Forelimb muscle (tissue), 1 donor: ENCODE results near the gene CFAP65. TPM values are rescaled to one million over a fixed set of nuclear protein-coding genes. Genes with fewer than 3 reads are reported as not detected.

Experiments used
- DNase-seq: peaks from one replicate; pipeline ENCODE4 v3.0.0-alpha.2; 2013; ENCODE audit warnings: low read depth
- polyA plus RNA-seq: library from polyadenylated mRNA; unstranded; fragments of 120-200 nt; gene quantifications from one replicate; pipeline ENCODE4 v1.2.1, GENCODE V29; 2013; ENCODE audit not compliant: insufficient read length

CFAP65 gene
- polyA plus RNA-seq, 1 donor, result not detected

DNA sequence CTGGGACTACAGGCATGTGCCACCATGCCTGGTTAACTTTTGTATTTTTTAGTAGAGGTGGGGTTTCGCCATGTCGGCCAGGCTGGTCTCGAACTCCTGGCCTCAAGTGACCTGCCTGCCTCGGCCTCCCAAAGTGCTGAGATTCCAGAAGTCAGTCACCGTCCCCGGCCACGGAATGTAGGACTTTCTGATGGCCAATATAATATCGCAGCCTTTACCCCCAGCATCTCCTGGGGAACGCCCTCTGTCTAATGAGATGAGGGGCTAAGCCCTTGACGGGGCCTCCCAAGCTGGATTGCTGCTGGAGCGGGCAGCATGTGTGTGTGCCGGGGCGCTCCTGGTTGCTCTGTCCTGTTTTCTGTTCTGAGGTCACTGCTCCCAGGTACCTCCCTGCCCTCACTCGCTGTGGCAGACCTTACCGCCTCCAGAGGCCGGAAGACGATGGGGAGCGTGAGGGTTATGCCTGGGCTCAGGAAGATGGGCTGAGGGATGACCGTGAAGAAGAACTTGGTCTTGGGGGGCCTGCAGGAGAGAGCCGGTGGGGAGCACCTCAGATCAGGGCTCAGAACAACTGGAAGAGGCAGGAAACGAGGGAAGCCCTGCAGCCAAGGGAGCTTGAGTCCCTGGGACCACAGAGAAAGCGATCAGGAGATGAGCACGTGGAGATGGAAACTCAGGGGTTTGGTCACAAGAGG lies 9.1 kb downstream of the CFAP65 start:
- DNase-seq, result no peak

DNA sequence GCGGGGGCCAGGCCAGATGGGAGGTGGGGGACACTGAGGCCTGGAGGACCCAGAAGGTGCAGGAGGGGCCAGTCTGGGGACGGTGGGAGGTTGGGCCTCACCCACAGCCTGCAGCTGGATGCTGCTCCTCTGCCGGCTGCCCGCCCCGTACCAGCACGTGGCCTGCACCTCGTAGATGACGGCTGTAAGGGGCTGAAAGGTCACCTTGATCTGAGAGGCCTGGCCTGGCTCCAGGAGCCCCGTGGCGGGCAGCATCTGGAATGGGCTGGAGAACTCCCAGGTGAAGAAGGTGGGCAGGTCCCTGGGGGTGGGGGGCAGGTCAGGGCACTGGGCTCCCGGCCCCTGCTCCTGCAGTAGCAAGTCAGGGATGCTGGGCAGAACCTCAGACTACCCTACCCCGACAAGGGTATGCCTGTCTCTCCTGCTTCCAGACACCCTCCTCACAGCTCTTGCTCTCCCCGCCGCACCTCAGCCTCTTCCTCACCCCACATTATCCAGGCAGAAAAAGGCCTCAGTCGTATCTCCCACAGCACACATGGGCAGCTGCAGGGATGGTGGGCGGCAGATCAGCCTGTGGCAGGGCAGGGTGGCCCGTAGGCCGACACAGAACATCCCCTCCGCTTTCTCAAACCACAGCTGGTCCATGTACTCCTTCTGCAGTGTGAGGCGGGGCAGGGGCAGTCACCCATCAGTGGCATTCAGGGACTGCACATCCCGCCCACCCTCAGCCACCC lies 10.1 kb downstream of the CFAP65 start:
- DNase-seq, result no peak

DNA sequence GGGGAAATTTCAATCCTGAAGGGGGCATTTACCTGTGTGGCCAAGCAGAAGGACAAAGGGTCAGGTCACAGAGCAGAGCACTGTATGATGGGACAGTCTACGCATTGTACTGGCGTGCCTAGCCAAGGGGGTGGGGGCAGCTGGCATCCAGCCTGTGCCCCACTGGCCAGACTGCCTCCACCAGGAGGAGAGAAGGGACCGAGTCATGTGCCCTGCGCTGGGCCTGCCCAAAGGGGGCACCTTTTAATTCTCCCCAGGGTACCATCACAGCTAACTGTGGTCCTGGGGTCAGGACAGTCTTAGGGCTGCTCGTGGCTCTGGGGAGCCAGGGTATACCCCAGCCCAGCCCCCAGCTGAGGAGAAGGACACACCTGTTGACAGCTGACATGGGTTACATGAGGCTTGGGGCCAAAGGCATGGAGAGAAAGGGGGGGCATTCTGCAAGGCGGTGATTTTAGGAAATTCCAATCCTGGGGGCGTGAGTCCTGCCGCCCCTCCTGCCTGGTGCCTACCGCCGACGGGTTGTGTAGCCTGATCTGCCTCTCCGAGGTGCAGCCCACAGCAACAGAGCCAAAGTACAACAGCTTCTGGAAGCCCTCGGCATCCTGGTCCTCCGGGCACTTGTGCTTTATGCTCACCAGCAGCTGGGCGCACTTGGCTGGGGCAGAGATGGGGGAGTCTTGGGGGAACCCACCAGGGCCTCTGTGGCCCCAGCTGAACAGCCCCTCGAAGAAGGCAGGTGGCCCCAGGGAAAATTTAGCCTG lies 11.0 kb downstream of the CFAP65 start:
- DNase-seq, result no peak

DNA sequence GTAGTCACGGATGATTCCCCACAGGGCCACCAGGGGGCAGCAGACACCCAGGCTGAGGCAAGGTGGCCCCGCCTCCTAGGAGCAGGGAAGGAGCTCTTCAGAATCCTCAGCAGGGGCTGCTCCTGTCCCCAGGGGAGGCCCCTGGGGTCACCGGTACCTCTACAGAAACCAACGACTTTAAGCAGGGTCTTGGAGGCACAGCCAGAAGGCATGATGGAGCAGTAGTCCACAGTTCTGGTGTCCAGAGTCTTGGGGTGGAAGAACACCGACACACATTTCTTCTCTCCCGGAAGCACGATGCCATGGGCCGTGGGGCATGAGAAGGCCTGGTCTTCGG lies 11.5 kb downstream of the CFAP65 start:
- peak; percentile 8 for DNase-seq

DNA sequence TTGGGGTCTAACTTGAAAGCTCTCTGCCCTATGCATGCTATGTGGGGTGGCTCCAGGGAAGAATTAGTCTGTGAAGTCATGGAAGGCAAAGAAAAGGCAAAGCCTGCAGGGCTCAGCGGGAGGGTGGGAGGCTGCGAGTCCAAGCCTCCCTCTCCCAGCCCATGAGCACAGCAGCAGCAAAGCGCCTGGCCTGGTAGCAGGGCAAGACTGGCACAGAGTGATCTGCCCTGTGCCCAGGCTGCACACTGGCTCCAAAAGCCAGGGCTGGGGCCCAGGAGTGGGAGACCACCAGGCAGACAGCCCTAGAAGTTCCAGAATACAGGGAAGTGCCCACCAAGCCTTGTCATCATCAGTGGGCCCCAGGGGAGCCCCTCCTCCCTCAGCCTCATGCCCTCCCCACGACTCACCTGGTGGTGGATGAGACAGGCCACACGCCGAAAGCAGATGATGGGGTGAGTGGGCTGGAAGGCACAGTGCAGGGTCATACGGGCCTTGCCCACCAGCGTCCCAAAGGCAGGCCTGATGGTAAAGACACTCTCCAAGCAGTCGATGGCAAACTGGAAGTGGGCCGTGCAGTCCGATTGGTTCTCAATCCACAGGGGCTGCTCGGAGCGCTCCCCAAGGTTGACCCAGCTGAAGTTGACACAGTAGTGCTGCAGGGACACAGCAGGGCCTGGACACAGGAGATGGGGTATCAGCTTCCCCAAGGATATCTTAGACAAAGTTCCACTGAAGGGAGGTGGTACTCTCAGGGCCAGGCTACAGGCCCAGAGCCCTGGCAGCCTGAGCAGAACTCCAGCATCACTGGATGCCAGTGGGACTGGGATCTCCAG lies 12.1 kb downstream of the CFAP65 start:
- DNase-seq, result no peak

DNA sequence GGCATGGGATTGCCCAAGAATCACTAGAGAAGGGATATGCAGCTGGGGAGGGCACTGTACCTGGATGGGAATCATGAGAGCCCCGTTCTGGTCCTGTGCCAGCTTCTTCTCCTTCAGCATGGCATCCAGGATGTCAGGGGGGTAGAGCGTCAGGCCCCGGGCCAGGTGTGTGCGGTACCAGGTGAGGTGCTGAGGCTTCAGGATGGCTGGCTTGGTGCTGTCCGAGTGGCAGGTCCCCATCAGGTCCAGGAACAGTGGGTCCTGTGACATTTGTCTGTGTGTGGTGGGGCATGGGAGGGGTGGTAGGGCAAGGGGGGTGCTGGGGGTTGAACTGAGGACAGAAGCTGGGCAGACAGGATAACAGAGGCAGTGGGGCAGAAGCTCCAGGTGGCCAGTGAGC lies 13.2 kb downstream of the CFAP65 start:
- no peak for DNase-seq

DNA sequence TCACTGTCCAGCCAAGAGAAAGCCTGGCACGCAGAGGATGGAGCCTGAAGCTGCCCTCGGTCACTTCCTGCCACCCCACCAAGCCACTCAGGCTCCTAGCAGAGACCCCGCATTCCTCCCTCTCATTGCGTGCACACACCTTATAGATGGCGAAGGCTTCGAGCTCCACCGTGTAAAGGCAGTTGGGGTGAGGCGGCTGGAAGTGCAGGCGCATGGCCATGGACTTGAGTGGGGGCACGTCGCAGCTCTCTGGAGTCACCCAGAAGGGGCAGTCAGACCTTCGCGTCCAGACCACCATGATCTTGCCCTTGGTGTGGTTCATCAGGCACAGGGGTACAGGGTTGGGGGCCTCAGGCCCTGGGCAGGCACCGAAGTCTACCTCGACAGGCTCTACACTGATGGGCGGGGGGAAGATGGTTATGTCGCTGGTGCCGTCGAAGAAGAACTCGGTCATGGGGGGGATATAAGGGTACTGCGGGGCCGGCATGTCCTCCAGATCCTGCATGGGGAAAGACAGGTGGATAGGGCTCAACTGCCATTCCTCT lies 13.7 kb downstream of the CFAP65 start:
- DNase-seq, result no peak

DNA sequence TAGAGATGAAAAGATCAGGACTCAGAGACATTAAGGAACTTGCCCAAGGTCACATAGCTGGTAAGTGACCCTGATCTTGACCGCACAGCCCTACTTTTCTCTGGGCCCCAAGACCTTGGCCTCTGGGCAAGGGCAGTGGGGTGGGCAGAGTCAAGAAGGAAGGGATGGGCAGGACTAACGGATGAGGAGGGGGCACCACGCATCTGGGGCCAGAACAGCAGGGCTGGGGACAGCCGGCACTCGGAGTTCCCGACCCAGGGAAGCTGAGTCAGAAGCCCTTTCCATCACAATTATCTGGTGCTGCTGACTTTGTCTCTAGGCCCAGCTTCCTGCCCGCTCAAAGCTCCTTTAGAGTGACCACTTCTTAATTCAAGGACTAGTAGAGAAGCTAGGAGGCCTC lies 14.4 kb downstream of the CFAP65 start:
- DNase-seq, result no peak

DNA sequence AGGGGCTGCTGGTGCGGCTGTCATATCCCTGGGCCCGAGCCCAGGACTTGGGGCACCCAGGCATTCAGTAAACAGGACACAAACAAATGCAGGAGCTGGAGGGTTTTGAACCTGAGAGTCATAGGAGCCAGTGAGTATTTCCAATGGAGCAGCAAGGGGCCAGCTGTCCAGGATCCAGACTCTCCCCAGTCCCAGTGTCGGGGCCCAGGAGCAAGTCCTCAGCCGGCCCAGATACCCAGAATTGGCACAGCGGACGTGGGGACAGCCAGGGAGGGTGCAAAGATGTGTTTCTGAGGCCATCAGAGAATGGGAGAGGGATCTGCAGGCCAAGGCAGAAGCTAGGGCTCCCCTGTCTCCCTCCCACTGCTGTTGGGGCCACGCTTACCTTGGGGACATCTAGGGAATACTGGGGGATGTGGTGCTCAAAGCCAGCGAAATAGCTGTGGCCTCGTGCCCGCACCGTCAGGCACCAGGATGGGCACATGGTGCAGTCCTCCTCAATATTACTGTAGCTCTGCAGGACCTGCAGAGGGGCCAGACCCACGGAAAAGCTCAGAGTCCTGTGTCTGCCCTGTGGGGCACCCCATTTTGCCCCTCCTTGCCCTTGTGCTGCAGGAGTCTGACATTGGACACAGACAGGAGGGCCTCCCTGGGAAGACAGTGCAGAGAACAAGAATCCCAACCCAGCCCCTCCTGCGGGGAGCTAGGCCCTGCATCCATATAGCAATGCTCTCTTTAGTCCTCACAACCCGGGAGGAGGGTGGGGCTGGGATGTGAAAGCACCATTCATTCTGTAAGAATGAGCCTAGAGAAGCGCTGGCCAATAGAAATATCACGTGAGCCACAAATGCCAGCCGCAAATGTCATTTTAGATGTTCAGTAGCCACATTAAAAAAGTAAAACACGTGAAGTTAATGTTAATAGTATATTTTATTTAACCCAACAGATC lies 15.4 kb downstream of the CFAP65 start:
- DNase-seq, result no peak

DNA sequence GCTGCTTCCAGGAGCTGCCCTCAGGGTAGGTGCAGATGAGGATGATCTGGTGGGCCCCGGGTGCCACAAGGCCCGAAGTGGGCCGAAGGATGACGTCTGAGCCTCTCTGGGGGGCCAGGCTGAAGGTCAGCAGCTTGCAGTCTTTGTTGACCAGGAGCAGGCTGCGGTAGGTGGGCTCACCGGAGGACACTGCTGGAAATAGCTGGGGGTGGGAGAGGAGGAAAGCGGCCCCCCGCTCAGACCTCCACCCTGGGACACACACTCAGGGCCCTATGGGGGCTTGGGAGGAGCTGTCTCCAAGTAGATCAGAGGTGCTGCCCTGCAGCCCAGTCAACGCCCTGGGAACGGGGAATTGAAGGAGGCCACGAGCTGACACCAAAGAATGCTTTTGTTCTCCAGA lies 17.3 kb downstream of the CFAP65 start:
- no peak for DNase-seq

DNA sequence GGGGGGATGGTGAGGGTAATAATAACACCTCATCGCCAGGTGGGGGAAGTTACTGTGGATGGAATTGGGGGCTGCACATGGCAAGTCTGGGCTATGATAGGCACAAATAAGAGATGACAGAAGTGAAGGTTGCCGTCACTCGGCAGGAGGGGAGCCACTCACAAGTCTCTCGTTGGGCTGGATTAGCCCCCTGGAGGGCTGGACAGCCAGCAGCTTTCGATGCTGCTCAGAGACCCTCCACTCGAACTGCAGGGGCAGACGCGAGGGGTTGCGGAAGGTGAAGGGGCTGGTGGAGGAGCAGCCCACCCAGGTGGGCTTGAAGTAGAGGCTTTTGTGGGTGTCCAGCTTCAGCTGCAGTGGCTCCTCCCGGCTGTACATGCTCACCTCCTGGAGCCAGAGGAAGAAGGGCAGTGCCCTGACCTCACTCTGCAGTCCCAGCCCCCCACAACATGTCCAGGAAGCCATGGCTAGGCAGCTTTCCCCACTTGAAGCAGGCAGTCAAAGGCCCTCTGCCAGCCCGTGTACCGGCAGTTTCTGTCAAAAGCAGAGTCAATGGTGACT lies 18.2 kb downstream of the CFAP65 start:
- no peak for DNase-seq

DNA sequence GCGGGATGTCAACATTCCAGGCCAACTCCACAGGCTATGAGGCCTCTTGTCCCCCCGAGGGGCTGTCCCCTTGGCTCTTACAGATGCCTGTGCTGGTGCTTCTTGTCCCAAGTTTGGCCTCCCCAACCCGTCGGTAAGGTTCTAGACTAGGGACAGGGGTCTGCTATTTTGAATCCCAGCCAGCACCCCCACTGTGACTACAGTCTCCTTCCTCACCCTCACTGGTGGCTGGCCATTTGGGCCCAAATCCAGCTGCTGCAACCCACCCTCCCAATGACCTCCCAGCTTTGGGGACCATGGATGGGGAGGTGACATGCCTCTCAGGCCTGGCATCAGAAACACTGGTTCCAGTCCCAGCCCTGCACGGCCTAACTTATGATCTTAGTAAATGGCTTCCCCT lies 18.7 kb downstream of the CFAP65 start:
- DNase-seq, result no peak

DNA sequence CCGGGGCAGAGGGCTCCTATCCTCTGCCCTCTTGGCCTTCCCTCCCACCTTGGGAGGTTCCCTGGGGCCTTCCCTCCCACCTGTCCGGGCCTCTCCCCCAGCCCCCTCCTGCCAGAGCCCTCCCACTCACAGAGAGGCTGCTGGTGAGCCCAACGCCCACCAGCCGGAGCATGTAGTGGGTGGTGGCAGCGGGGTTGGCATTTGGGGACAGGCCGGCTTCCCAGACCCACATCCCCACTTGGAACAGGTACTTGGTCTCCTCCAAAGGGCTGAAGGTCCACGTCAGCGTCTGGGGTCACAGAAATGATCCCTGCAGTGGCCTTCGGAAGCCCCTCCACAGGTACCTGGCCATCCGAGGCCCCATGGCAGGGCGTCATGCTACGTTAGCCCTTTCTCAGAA lies 19.3 kb downstream of the CFAP65 start:
- no peak for DNase-seq

DNA sequence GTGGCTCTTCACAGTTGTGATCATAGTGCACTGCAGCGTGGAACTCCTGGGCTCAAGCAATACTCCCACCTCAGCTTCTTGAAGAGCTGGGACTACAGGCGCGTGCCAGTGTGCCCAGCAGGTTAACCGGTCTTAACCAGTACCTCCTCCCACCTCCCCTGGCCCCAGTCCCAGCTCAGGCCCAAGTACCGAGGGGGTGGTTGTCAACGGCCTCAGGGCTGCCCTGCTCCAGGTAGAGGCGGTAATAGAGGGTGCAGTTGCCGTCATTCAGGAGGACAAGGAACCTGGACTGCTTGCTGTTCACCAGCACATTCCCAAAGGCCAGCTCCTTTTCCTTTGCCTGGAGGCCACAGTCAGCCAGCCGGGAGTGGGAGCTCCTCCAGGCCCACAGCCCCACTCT lies 19.7 kb downstream of the CFAP65 start:
- DNase-seq, result no peak

DNA sequence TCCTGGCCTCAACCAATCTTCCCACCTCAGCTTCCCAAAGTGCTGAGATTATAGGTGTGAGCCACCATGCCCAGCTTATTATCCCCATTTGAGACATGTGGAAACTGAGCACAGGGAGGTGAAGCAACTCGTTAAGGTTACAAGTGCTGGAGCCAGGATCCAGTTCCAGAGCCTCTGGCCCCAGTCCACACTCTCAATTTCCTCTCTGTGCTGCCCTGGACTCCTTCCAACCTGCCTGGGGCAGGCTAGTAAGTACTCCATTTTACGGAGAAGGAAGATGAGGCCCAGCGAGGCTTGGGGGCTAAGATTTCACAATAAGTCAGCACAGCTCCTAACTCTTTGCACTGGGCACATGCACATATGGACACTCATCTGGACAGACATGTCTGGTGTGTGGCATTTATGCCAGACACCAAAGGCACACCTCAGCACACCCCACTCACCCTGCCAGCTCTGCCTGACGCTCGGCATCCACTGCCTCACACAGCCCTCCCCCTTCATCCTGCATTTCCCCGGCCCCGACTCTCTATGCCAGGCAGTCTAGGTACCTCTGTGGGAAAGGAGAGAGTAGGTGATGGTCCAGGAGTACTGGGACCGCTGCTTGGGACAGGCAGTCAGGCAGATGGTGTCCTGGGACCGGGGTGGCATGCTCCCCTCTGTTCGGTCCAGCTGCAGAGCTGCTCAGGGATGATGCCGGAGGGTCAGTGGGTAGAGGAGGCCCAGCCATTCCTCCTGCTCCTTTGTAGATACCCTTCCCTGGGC lies 20.5 kb downstream of the CFAP65 start:
- DNase-seq, result no peak

DNA sequence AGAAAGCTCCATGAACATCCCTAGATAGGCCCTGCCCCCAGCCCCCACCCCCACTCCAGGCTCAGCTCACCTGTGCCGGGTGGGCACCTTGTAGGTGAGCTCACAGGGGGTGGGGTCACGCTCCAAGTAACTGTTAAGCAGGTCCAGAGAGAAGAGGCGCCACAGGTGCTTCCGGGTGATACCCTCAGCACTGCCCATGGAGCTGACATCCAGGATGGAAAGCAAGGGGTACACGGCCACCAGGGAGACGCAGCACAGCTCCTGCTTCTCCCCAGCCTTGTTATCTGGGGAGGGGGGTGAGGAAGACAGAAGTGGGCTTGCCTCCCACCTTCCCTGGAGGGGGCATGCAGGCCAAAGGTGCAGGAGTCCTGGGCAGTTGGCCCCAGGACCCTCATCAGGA lies 21.9 kb downstream of the CFAP65 start:
- no peak for DNase-seq

DNA sequence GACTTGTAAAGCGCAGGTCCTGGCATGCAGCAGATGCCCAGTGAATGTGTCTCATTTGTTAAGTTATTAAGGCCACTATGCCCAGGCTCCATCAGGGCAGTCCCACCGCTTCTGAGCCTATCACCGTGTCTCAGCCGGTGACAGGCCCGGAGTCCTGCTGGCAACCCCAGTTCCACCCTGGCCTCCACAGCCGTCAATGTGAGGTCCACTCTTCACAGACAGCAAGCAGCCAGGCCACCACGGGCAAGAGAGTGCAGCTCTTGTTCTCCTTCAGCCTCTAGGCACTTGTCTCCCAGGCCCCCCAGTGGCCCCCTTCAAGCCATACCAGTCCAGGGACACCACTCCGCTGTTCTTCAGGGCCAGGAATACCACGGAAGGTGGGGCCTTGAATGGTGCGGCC lies 22.6 kb downstream of the CFAP65 start:
- DNase-seq, result no peak

DNA sequence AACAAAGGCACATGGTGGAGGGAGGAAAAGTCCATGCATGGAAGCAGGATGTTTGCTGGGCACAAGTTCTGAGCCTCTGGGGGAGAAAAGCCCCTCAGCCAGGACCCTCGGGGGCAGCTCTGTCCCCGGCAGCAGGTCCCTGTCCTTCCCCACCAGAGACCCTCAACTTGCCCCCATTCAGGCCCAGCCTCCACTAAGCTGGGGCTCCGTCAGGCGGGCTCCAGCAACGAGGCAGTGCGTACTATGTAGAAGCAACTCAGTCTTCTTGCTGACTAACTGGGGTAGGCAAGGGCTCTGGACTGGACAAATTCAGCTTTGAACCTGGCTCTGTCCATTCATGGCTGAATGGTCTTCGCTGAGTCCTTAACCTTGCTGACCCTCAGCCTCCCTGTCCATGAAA lies 23.0 kb downstream of the CFAP65 start:
- DNase-seq, result no peak

DNA sequence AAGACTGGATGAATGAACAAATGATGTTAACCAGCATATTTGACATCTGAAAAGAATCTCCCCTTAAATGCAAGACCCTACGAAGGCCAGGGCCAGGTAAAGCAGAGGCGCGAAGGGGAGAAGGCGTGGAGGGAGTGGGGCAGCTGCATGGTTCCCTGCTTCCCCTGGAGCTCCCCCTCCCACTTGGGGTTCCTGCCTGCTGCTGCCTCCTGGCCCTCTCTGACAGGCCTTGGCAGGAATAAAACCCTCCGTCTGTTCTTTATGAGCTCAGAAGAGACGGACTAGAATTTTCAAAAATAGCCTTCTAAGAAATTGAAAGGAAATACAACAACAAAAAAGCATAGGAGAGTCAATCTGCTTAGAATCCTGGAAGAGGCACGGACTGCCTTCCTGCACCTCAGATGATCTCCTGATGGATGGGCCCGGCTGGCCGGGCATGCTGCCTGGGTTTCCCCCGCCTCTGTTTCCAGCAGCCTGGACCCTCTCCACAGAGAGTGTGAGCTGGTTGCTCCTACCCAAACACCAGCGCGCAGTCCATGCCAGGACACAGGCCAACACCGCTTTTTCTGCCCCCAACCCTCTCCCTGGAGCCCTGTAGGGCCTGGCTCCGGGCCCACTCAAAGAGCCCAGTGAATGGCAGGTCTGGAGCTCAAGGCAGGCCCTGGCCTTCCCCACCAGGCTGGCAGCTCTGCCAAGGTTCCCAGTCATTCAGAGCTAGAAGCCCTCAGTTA lies 23.9 kb downstream of the CFAP65 start:
- DNase-seq, result no peak
